ENCODE data around the gene C4A.
A peak's percentile ranks its signal among the peaks of the same experiment; 100 is the strongest.
"Not testable (repeated sequence)": the region's sequence is repeated elsewhere in the genome, so short reads cannot be mapped to it uniquely, and the experiment has no call there.

Gene C4A

GRCh38 chr6:31961616-31962015 lies 20.2 kb upstream of the C4A start:
- no peak for DNase-seq

DNA sequence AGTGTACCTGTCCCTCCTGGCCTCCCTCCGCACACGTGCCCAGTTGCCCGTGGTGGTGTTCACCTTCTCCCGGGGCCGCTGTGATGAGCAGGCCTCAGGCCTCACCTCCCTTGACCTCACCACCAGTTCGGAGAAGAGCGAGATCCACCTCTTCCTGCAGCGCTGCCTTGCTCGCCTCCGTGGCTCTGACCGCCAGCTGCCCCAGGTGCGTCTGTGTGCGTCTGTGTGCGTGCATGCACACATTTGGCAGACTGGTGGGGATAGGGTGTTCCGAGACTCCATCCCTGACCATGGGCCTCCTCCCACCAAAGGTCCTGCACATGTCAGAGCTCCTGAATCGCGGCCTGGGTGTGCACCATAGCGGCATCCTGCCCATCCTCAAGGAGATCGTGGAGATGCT lies 17.9 kb upstream of the C4A start:
- DNase-seq: no peak

DNA sequence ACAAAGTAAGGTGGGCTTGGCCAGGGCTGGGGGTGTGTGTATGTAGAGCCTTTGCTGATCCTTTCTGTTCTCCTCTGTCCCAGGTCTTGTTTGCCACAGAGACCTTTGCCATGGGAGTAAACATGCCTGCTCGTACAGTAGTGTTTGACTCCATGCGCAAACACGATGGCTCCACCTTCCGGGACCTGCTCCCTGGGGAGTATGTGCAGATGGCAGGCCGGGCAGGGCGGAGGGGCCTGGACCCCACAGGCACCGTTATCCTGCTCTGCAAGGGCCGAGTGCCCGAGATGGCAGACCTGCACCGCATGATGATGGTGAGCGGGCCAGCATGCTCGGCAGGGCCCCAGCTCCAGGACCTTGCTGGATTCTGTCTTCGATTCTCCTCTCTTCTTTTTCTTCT lies 16.2 kb upstream of the C4A start:
- DNase-seq: no peak

- no peak for DNase-seq
Measured at GRCh38 chr6:31966506-31966905, 15.4 kb upstream of the C4A start.

- DNase-seq: no peak
Measured at GRCh38 chr6:31966997-31967925, 14.6 kb upstream of the C4A start.

DNA sequence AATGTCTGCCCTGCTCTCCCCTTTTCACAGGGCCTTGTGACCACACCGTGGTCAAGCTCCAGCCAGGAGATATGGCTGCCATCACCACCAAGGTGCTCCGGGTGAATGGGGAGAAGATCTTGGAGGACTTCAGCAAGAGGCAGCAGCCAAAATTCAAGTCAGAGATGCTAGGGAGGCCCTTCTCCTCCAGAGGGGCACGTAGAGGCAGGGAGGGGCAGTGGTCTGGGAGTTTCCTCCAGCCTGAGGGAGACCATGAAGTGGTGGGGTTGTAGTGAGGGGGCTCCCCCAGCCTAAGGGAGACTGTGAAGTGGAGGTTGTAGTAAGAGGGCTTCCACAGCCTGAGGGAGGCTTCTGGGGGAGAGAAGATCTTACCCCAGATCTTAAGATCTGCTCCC lies 13.9 kb upstream of the C4A start:
- DNase-seq: no peak

- no peak for DNase-seq
Measured at GRCh38 chr6:31968326-31968725, 13.5 kb upstream of the C4A start.

DNA sequence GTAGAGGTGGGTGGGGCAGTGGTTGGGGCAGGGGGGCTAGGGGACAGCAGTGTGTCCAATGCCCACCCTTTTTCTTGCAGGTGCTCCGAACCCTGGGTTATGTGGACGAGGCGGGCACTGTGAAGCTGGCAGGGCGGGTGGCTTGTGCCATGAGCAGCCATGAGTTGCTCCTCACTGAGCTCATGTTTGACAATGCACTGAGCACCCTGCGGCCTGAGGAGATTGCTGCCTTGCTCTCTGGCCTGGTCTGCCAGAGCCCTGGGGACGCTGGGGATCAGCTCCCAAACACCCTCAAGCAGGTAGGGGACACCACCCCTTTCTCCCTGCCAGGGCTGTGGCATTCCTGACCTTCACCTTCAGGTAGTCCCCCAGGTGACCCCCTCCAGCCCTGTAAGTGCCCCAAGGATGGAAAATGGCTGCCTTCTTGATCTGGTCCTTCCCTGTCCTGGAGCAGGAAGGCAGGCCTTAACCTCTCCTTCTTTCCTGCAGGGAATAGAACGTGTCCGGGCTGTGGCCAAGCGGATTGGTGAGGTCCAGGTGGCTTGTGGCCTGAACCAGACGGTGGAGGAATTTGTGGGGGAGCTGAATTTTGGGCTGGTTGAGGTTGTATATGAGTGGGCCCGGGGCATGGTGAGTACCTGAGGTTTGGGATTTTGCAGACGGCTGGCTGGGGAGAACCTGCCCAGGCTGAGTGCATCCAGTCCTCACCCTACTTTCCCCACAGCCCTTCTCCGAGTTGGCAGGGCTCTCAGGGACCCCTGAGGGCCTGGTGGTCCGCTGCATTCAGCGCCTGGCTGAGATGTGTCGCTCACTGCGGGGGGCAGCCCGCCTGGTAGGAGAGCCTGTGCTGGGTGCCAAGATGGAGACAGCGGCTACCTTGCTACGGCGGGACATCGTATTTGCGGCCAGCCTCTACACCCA lies 12.8 kb upstream of the C4A start:
- DNase-seq: no peak

- no peak for DNase-seq
Measured at GRCh38 chr6:31969712-31970603, 11.9 kb upstream of the C4A start.

DNA sequence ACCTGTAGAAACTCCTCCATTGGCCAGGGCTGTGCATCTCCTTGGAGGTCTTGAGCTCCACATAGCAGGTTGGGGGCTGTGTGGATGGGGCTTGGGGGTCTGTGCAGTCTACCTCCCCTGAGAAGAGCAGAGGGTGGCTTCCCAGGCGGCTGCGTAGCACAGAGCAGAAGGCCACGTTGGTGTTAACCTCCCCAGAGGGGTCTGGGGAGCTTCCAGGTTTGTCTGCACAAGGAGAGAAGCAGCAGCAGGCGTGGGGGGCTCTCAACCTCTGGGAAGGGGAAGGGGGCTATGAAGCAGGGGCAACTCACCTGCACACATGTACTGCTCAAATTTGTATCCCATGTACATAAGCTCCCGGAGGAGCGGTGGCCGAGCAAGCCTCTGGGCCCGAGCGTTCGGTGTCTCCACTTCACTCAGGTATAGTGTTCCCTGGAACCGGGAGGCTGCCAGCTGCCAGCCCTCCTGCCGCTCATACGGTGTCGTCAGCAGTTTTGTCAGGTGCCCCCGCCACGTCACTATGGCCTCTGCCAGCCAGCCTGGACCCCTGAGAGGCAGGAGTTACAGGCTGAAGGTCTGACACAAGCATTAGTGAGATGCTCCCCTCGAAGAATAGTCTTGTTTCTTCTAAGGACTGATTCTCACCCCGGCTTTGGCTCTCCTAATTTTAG lies 11.1 kb upstream of the C4A start:
- DNase-seq: no peak

DNA sequence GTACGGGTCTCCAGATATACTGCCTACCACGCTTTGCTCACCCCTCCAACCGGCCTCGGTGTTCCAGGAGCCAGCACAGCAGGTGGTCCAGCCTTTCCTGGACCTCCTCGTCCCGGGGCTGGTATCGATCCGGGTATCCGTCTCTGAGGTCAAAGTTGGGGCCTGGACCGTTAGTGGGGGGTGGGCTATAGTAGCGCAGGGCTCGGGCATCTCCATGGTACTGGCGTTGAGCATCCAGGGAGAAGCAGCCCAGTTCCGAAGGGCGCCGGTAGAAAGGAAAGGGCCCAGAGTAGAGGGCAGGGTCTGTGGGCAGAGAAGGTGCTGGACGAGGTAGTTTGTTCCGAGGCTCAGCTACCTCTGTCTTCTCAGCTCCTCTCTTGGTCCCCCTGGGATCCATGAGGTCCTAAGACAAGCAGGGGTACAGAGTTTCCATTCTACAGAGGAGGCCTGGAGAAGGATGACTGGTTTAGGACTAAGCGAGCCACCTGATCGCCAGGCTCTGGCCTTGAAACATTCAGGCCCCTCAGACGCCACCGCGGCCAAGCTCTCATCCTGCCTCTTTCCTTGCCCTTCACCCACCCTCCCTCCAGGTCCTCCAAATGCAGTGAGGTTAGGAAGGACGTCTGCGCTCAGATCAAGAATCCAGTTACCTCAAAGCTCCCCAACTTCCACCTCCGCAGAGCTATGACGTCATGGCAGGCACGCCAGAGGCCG lies 10.4 kb upstream of the C4A start:
- no peak for DNase-seq

GRCh38 chr6:31971993-31972708 lies 9.7 kb upstream of the C4A start, which contains the start of gene DXO:
TSS of gene DXO (minus strand) at chr6:31972138. CDS start at chr6:31971675, 463 bp downstream.
- DNase-seq: peak; percentile 95 to 96

DNA sequence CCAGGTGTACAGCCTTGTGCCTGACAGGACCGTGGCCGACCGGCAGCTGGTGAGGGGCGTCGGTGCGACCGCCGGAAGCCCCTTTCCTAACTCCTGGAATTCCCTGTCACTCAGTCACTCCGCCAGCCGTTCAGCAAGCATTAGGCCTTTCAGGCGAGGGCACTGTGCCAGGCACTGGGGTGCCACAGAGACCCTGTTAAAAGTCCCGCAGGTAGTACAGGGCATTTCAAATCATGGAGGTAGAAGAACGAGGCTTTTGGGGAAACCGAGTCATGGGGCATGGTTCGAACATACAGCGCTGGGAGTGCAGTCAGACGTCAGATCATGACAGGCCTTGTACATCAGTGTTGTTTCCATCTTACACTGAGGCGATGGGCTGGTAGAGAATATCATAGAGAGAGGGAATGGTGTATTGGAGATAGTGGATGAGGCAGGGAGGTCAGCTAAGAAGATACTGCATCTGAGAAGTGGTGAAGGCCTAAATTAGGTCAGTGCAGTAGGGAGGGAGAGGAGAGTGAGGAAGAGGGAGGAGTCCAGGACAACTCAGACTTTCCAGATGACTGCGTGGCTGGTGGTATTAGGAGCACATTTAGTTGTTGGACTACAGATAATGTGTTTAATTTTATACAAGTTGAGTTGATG lies 9.0 kb upstream of the C4A start:
- DNase-seq: no peak

- not testable (repeated sequence) for DNase-seq
Measured at GRCh38 chr6:31976065-31976464, 5.8 kb upstream of the C4A start.

DNA sequence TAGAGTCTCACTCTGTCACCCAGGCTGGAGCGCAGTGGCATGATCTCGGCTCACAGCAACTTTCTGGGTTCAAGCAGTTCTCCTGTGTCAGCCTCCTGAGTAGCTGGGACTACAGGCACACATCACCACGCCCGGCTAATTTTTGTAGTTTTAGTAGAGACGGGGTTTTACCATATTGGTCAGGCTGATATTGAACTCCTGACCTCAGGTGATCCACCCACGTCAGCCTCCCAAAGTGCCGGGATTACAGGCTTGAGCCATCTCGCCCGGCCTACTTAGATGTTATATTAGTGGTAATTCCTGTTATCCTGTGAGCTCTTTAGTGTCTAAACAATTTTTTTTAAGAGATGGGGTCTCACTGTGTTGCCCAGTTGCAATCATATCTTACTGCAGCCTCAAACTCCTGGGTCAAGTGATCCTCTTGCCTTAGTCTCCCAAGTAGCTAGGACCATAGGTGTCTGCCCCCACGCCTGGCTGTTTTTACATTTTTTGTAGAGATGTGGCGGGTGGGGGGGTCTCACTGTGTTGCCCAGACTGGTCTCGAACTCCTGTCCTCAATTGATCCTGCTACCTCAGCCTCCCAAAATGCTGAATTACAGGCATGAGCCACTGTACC lies 3.9 kb upstream of the C4A start:
- DNase-seq: no peak

- DNase-seq: no peak
Measured at GRCh38 chr6:31978831-31979230, 3.0 kb upstream of the C4A start.

GRCh38 chr6:31979238-31979898 lies 2.5 kb upstream of the C4A start:
- DNase-seq: no peak

- DNase-seq: not testable (repeated sequence)
Measured at GRCh38 chr6:31980195-31980876, 1.5 kb upstream of the C4A start.
